Left renal cortex interstitium (tissue), 4 donors: Measurements from ENCODE around the gene COX7A1. TPM values are rescaled to one million over a fixed set of nuclear protein-coding genes. Genes with fewer than 3 reads are reported as not detected.

Experiments
- DNase-seq, 4 donors: peaks; one replicate each; pipeline ENCODE4 v3.0.0-alpha.2; 2013; ENCODE audit warnings: low read depth in 4 of 4, low spot score in 2 of 4, missing footprints in 1 of 4
- polyA plus RNA-seq, 4 donors: library from polyadenylated mRNA; unstranded; fragments of 120-200 nt; gene quantifications; one replicate each; pipeline ENCODE4 v1.2.1, GENCODE V29; 2013; ENCODE audit not compliant: insufficient read length in 4 of 4

The COX7A1 gene
- polyA plus RNA-seq, 4 donors: 20.9 to 52.1 (median 31.6) TPM

- peak in 1 of 4 donors; percentile 13 for DNase-seq
These were observed 38.1 kb downstream of the COX7A1 start for GRCh38 chr19:36113894-36114720.

- DNase-seq: no peak
These were observed 38.8 kb downstream of the COX7A1 start for GRCh38 chr19:36113425-36113824.

GRCh38 chr19:36112678-36113077, 39.6 kb downstream of the COX7A1 start:
- DNase-seq: no peak

- no peak for DNase-seq
These were observed 41.1 kb downstream of the COX7A1 start for GRCh38 chr19:36111200-36111539.

- no peak for DNase-seq
These were observed 41.6 kb downstream of the COX7A1 start, which contains the start of gene OVOL3 for GRCh38 chr19:36110487-36111199. OVOL3 (plus strand) TSS chr19:36111143; CDS start chr19:36111203, 60 bp downstream.

- no peak for DNase-seq
These were observed 43.6 kb downstream of the COX7A1 start for GRCh38 chr19:36108684-36109083.

GRCh38 chr19:36106991-36107390, 45.3 kb downstream of the COX7A1 start:
- DNase-seq: no peak

- no peak for DNase-seq
These were observed 45.8 kb downstream of the COX7A1 start for GRCh38 chr19:36106441-36106840.

GRCh38 chr19:36103842-36104552, 48.2 kb downstream of the COX7A1 start:
- DNase-seq: no peak

- no peak for DNase-seq
These were observed 49.1 kb downstream of the COX7A1 start for GRCh38 chr19:36103040-36103626.

GRCh38 chr19:36101550-36102327, 50.5 kb downstream of the COX7A1 start:
- DNase-seq: no peak

Other genes starting within 250 kb of the COX7A1 start
- gene HCST, start 249.9 kb downstream of the COX7A1 start, polyA plus RNA-seq: 1 to 10 TPM; 3.0 to 4.5 (median 3.4) TPM
- gene TYROBP, start 244.2 kb downstream of the COX7A1 start, polyA plus RNA-seq: 10 to 100 TPM in 2 of 4 donors, 1 to 10 TPM in 2; 8.2 to 13.5 (median 11.1) TPM
- 10 to 100 TPM in 3 of 4 donors, 1 to 10 TPM in 1; 8.6 to 19.9 (median 14.3) TPM for gene LRFN3, start 216.1 kb downstream of the COX7A1 start, polyA plus RNA-seq
- 10 to 100 TPM; 12.4 to 19.8 (median 15.0) TPM for gene SDHAF1, start 157.3 kb downstream of the COX7A1 start, polyA plus RNA-seq
- gene SYNE4, start 143.6 kb downstream of the COX7A1 start, polyA plus RNA-seq: 10 to 100 TPM; 12.5 to 16.1 (median 13.3) TPM
- 10 to 100 TPM; 11.8 to 20.5 (median 16.9) TPM for gene ALKBH6, start 138.2 kb downstream of the COX7A1 start, polyA plus RNA-seq
- 10 to 100 TPM; 47.0 to 61.8 (median 57.1) TPM for gene CLIP3, start 119.6 kb downstream of the COX7A1 start, polyA plus RNA-seq
- 10 to 100 TPM; 10.8 to 16.5 (median 13.4) TPM for gene THAP8, start 98.2 kb downstream of the COX7A1 start, polyA plus RNA-seq
- gene WDR62, start 97.5 kb downstream of the COX7A1 start, polyA plus RNA-seq: 1 to 10 TPM; 3.1 to 6.4 (median 5.1) TPM
- gene OVOL3, start 41.3 kb downstream of the COX7A1 start, polyA plus RNA-seq: under 1 TPM in 1 of 4 donors, not detected in 3; 0.21 TPM
- 10 to 100 TPM; 47.4 to 78.7 (median 53.8) TPM for gene POLR2I, start 37.6 kb downstream of the COX7A1 start, polyA plus RNA-seq
- 100 to 1,000 TPM; 118 to 158 (median 128) TPM for gene TBCB, start 37.0 kb downstream of the COX7A1 start, polyA plus RNA-seq
- 100 to 1,000 TPM; 503 to 614 (median 583) TPM for gene CAPNS1, start 12.4 kb downstream of the COX7A1 start, polyA plus RNA-seq
- gene ZNF565, start 62.2 kb upstream of the COX7A1 start, polyA plus RNA-seq: 1 to 10 TPM; 6.0 to 7.7 (median 6.4) TPM
- 100 to 1,000 TPM; 113 to 161 (median 129) TPM for gene ZNF146, start 62.7 kb upstream of the COX7A1 start, polyA plus RNA-seq
- 10 to 100 TPM; 11.4 to 16.5 (median 12.8) TPM for gene ZFP14, start 226.8 kb upstream of the COX7A1 start, polyA plus RNA-seq